Mammary epithelial cell (primary cell): ENCODE measurements around the gene IRF3.

Source experiments
- CTCF ChIP-seq, 2 donors: IDR thresholded peaks in 1 of 2; conservative IDR thresholded peaks in 1 of 2; 2 replicates each; pipeline ENCODE4 v1.5.1; 2011 to 2012; ENCODE audit warnings: inconsistent platforms in 2 of 2, low read length in 2 of 2, mild to moderate bottlenecking in 2 of 2, control low read depth in 1 of 2, low read depth in 1 of 2; ENCODE audit not compliant: insufficient read depth in 1 of 2; ENCODE audit errors: extremely low read depth in 1 of 2
- EZH2 ChIP-seq: IDR thresholded peaks from 2 replicates; pipeline ENCODE4 v1.6.1; 2012; ENCODE audit warnings: low read length, inconsistent platforms, borderline replicate concordance

- TF ChIP-seq CTCF (conservative IDR thresholded peaks at IDR 0.05 in 1 of 2, IDR thresholded peaks at IDR 0.05 in 1 of 2; ENCODE audit: extremely low read depth in 1 of 2, insufficient read depth in 1 of 2, low read depth in 1 of 2, low read length in 2 of 2) (no peak), EZH2 (no peak)
Measured at GRCh38 chr19:49663224-49663623, 2.4 kb downstream of the IRF3 start.
